Bronchial epithelial cell (primary cell): Measurements from ENCODE around the gene TP73. TPM values are rescaled to one million over a fixed set of nuclear protein-coding genes. Genes with fewer than 3 reads are reported as not detected.

Source experiments
- DNase-seq: peaks from one replicate; pipeline ENCODE4 v3.0.0-alpha.2; 2010; ENCODE audit warnings: low read depth
- FAIRE-seq: peaks from 2 replicates; lab custom pipeline; 2011; peaks lifted over from hg19 to GRCh38; lab: Jason Lieb, UNC
- H3K27me3 ChIP-seq: 2 replicates; pipeline ENCODE4 v1.5.1; 2011; ENCODE audit warnings: low read length; ENCODE audit not compliant: control insufficient read depth, insufficient read depth
- H3K36me3 ChIP-seq: 2 replicates; pipeline ENCODE4 v1.5.1; 2011; ENCODE audit warnings: low read length; ENCODE audit not compliant: control insufficient read depth, insufficient read depth
- H3K4me3 ChIP-seq: 2 replicates; pipeline ENCODE4 v1.5.1; 2011; ENCODE audit warnings: mild to moderate bottlenecking, low read depth, low read length, control low read depth
- CTCF ChIP-seq: IDR thresholded peaks from 2 replicates; pipeline ENCODE4 v1.5.1; 2011; ENCODE audit warnings: mild to moderate bottlenecking, moderate library complexity, low read length, control low read depth, inconsistent platforms; ENCODE audit not compliant: insufficient read depth, severe bottlenecking
- total RNA-seq: library from RNA; depleted of rRNA; stranded (reverse); fragments of >200 nt; gene quantifications from 2 replicates; pipeline ENCODE4 v1.2.1, GENCODE V29; 2014

The TP73 gene
- total RNA-seq, 1 donor from 2014 or later, result under 0.01 TPM

GRCh38 chr1:3662080-3662671 lies 9.9 kb downstream of the TP73 start:
- Histone ChIP-seq H3K4me3 (no peak overlapping the region), H3K27me3 (no peaks in the 10 kb centered on the region), H3K36me3 (no peaks in the 10 kb centered on the region)
- DNase-seq, result no peak
- FAIRE-seq, result no peak
- no peak for TF ChIP-seq CTCF

- TF ChIP-seq CTCF, result no peak
- H3K4me3 ChIP-seq, result no peak overlapping the region
- no peaks in the 10 kb centered on the region for H3K36me3 ChIP-seq
- DNase-seq, result no peak
- no peak for FAIRE-seq
- peaks cover 1% of the 10 kb centered on the region for H3K27me3 ChIP-seq
Measured at GRCh38 chr1:3663999-3664699, 11.8 kb downstream of the TP73 start.

- DNase-seq (peak; percentile 58), FAIRE-seq (no peak)
- peaks cover 1% of the 10 kb centered on the region for H3K27me3 ChIP-seq
- TF ChIP-seq CTCF, result no peak
- no peak overlapping the region for H3K4me3 ChIP-seq
- no peaks in the 10 kb centered on the region for H3K36me3 ChIP-seq
Measured at GRCh38 chr1:3664700-3665375, 12.5 kb downstream of the TP73 start.

GRCh38 chr1:3668148-3668547 lies 15.8 kb downstream of the TP73 start:
- no peak for DNase-seq
- no peak for FAIRE-seq
- no peak for TF ChIP-seq CTCF
- H3K27me3 ChIP-seq, result peaks cover 1% of the 10 kb centered on the region
- no peaks in the 10 kb centered on the region for H3K36me3 ChIP-seq
- no peak overlapping the region for H3K4me3 ChIP-seq

GRCh38 chr1:3668585-3669300 lies 16.4 kb downstream of the TP73 start:
- FAIRE-seq (no peak), DNase-seq (peak; percentile 23)
- Histone ChIP-seq H3K4me3 (no peak overlapping the region), H3K36me3 (no peaks in the 10 kb centered on the region), H3K27me3 (peaks cover 1% of the 10 kb centered on the region)
- TF ChIP-seq CTCF, result no peak
